K562 (cell line): ENCODE measurements around the gene EFNA2. TPM values are rescaled to one million over a fixed set of nuclear protein-coding genes. Genes with fewer than 3 reads are reported as not detected.

Source experiments
- CTCFL ChIP-seq: IDR thresholded peaks from 2 replicates; pipeline ENCODE4 v1.6.1; 2011; ENCODE audit warnings: borderline replicate concordance, low read depth, mild to moderate bottlenecking, moderate library complexity, low read length; ENCODE audit not compliant: insufficient read depth, poor library complexity, severe bottlenecking
- GABPA ChIP-seq: fragments of 200-800 bp; sonication (Bioruptor generic); conservative IDR thresholded peaks from 2 replicates; pipeline ENCODE4 v1.6.1; 2016; ENCODE audit warnings: low read depth, missing genetic modification characterization, missing compliant biosample characterization
- HNRNPH1 ChIP-seq: fragments of 200-400 bp; formaldehyde crosslinking; optimal IDR thresholded peaks from 2 replicates; pipeline ENCODE3; 2017; ENCODE audit warnings: low read depth, mild to moderate bottlenecking, low read length, moderate library complexity
- MXI1 ChIP-seq: IDR thresholded peaks from 2 replicates; pipeline ENCODE4 v1.6.1; 2011; ENCODE audit warnings: low read depth, mild to moderate bottlenecking, improper control_type of control experiment, low read length
- RNF219 ChIP-seq: fragments of 250-450 bp; sonication (Bioruptor Pico); IDR thresholded peaks from 2 replicates; pipeline ENCODE4 v1.5.0; 2022; ENCODE audit warnings: mild to moderate bottlenecking
- ZBTB5 ChIP-seq: fragments of 450-650 bp; IDR thresholded peaks from 2 replicates; pipeline ENCODE4 v1.6.1; 2017; ENCODE audit warnings: antibody characterized with exemption
- ZBTB7A ChIP-seq: IDR thresholded peaks from 2 replicates; pipeline ENCODE4 v1.6.1; 2011; ENCODE audit warnings: low read depth, mild to moderate bottlenecking, low read length, moderate library complexity, borderline replicate concordance; ENCODE audit not compliant: control insufficient read depth
- ZMIZ1 ChIP-seq, 2 experiments: fragments of 150-350 bp in 1 of 2; IDR thresholded peaks; 2 replicates each; pipeline ENCODE4 v1.6.1; 2012 to 2016; ENCODE audit warnings: low read depth in 2 of 2, low read length in 2 of 2, mild to moderate bottlenecking in 1 of 2, moderate library complexity in 1 of 2
- ZNF133 ChIP-seq: fragments of 250-450 bp; sonication (Bioruptor Pico); IDR thresholded peaks from 2 replicates; pipeline ENCODE4 v1.4.0; 2020; ENCODE audit warnings: mild to moderate bottlenecking
- ZNF174 ChIP-seq: fragments of 250-450 bp; sonication (Bioruptor Pico); IDR thresholded peaks from 2 replicates; pipeline ENCODE4 v1.4.0; 2020; ENCODE audit warnings: mild to moderate bottlenecking
- ZNF717 ChIP-seq: fragments of 250-450 bp; sonication (Bioruptor Pico); IDR thresholded peaks from 2 replicates; pipeline ENCODE4 v1.5.0; 2021
- ZNF75A ChIP-seq: fragments of 450-650 bp; formaldehyde crosslinking; IDR thresholded peaks from 2 replicates; pipeline ENCODE4 v1.4.0; 2020; ENCODE audit warnings: mild to moderate bottlenecking
- polyA plus RNA-seq, 8 experiments: library from polyadenylated mRNA; depleted of rRNA in 4 of 8; stranded (reverse) in 5 of 8; unstranded in 3 of 8; fragments of >200 nt; fragmentation: Nextera tagmentation in 2 of 8; fragmentation: Illumina TruSeq in 1 of 8; extraction: Ambion mirVana in 2 of 8; extraction: Trizol in 1 of 8; gene quantifications; 2 replicates each; pipeline versions ENCODE4 v1.2.1 to v1.2.3, GENCODE V29; 2011 to 2014; ENCODE audit warnings: inconsistent platforms in 1 of 8, missing spikeins in 1 of 8
- total RNA-seq, 7 experiments: library from RNA; depleted of rRNA in 6 of 7; stranded (reverse); fragments of >200 nt in 6 of 7; fragmentation: Illumina TruSeq in 2 of 7; extraction: Trizol in 2 of 7; gene quantifications; 2 replicates each; pipeline versions ENCODE4 v1.2.1 to v1.2.3, GENCODE V29; 2011 to 2021; ENCODE audit warnings: low replicate concordance in 1 of 7

The EFNA2 gene
- total and polyA plus RNA-seq, 9 of the 15 experiments (the other 6 are each of a cell fraction or from before 2014, with no cell fraction given) = 0.11 to 0.44 (median 0.15) TPM; not detected in 6

- no peak for TF ChIP-seq ZBTB5
- TF ChIP-seq CTCFL = no peak
- peak; percentile 93 for TF ChIP-seq MXI1
- peak; percentile 49 for TF ChIP-seq GABPA (tag)
- no peak for TF ChIP-seq ZMIZ1 (IDR thresholded peaks at IDR 0.05; ENCODE audit: low read depth in 2 of 2, low read length in 2 of 2)
- peak; percentile 63 for TF ChIP-seq HNRNPH1
- TF ChIP-seq ZBTB7A = 0 out of 2 replicates have a peak, but pooled peaks have one; percentile 14
- TF ChIP-seq RNF219 (CRISPR knock-in tag) = no peak
- no peak for TF ChIP-seq ZNF75A (CRISPR knock-in tag)
- no peak for TF ChIP-seq ZNF133 (CRISPR knock-in tag)
- TF ChIP-seq ZNF174 (CRISPR knock-in tag) = no peak
- no peak for TF ChIP-seq ZNF717 (CRISPR knock-in tag)
Observed at GRCh38 chr19:1269478-1270212, 16.0 kb upstream of the EFNA2 start (continued).
